Glomerular visceral epithelial cell (primary cell): ENCODE results near the gene ZMYND8.
"Not testable (repeated sequence)": the region's sequence is repeated elsewhere in the genome, so short reads cannot be mapped to it uniquely, and the experiment has no call there.

ENCODE experiments used
- DNase-seq: peaks from one replicate; pipeline ENCODE4 v3.0.0-alpha.2; 2016; ENCODE audit errors: extremely low spot score

The ZMYND8 gene

GRCh38 chr20:47370850-47371782, 14.6 kb upstream of the ZMYND8 start:
- DNase-seq = no peak

- no peak for DNase-seq
Measured at GRCh38 chr20:47370214-47370613, 13.7 kb upstream of the ZMYND8 start.

GRCh38 chr20:47368301-47368700, 11.8 kb upstream of the ZMYND8 start:
- DNase-seq = no peak

GRCh38 chr20:47366301-47366700, 9.8 kb upstream of the ZMYND8 start:
- DNase-seq = not testable (repeated sequence)

- DNase-seq = no peak
Measured at GRCh38 chr20:47365023-47365764, 8.7 kb upstream of the ZMYND8 start.

- DNase-seq = no peak
Measured at GRCh38 chr20:47362361-47363219, 6.1 kb upstream of the ZMYND8 start.

- no peak for DNase-seq
Measured at GRCh38 chr20:47361057-47361915, 4.8 kb upstream of the ZMYND8 start.

GRCh38 chr20:47360297-47361056, 4.0 kb upstream of the ZMYND8 start:
- peak; percentile 89 for DNase-seq

GRCh38 chr20:47359530-47360296, 3.2 kb upstream of the ZMYND8 start:
- no peak for DNase-seq

GRCh38 chr20:47358672-47359529, 2.4 kb upstream of the ZMYND8 start:
- peak; percentile 88 for DNase-seq

- DNase-seq = peak; percentile 64
Measured at GRCh38 chr20:47358039-47358671, 1.7 kb upstream of the ZMYND8 start.

- peak; percentile 92 for DNase-seq
Measured at GRCh38 chr20:47357296-47358038, 968 bp upstream of the ZMYND8 start.

- no peak for DNase-seq
Measured at GRCh38 chr20:47356220-47356525, 326 bp downstream of the ZMYND8 start.

- DNase-seq = no peak
Measured at GRCh38 chr20:47355489-47356219, 845 bp downstream of the ZMYND8 start.

- no peak for DNase-seq
Measured at GRCh38 chr20:47354714-47355488, 1.6 kb downstream of the ZMYND8 start.

GRCh38 chr20:47354464-47354713, 2.1 kb downstream of the ZMYND8 start:
- no peak for DNase-seq
